Ovary (tissue), 3 donors: ENCODE measurements around the gene FOXP1.

Source experiments
- EP300 ChIP-seq: sonication (generic); formaldehyde crosslinking; IDR thresholded peaks from one replicate; pipeline ENCODE4 v1.6.1; 2017; ENCODE audit warnings: antibody characterized with exemption
- POLR2A ChIP-seq: fragments of 450-650 bp; IDR thresholded peaks from one replicate; pipeline ENCODE4 v1.6.1; 2017; ENCODE audit warnings: antibody characterized with exemption, mild to moderate bottlenecking, moderate library complexity
- TF ChIP-seq, protein P1 (sequence below), 3 donors: fragments of 450-650 bp in 2 of 3; fragments of 200-600 bp in 1 of 3; IDR thresholded peaks; one replicate each; pipeline versions ENCODE4 v1.5.1 to v1.8.0; 2016 to 2022; ENCODE audit warnings: antibody characterized with exemption in 3 of 3, mild to moderate bottlenecking in 1 of 3
- donor health status: DM: no; HTN: no; CAD: no.

DNA sequence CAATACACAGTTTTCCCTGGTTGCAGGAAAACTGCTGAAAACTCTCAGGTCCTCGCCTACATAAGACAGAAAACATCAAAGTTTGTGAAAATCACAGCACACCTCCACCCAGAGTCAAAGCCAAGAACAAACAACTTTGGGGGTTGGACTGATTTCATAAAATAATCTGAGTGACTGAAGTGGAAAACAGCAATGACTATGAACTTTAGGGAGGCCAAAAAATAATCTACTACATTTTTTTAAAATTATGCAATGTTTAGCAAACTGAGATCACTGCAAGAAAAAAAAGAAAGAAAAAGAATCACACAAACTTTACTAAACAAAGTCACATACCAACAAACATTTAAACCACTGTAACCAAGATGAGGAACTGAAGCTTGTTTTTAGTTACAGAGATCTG is 15.9 kb upstream of the FOXP1 start:
- TF ChIP-seq, protein P1, sequence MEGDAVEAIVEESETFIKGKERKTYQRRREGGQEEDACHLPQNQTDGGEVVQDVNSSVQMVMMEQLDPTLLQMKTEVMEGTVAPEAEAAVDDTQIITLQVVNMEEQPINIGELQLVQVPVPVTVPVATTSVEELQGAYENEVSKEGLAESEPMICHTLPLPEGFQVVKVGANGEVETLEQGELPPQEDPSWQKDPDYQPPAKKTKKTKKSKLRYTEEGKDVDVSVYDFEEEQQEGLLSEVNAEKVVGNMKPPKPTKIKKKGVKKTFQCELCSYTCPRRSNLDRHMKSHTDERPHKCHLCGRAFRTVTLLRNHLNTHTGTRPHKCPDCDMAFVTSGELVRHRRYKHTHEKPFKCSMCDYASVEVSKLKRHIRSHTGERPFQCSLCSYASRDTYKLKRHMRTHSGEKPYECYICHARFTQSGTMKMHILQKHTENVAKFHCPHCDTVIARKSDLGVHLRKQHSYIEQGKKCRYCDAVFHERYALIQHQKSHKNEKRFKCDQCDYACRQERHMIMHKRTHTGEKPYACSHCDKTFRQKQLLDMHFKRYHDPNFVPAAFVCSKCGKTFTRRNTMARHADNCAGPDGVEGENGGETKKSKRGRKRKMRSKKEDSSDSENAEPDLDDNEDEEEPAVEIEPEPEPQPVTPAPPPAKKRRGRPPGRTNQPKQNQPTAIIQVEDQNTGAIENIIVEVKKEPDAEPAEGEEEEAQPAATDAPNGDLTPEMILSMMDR (IDR thresholded peaks at IDR 0.05): no peak
- TF ChIP-seq POLR2A: no peak
- no peak for TF ChIP-seq EP300
